H54 (cell line): ENCODE results near the gene NOS1.

Experiments used
- DNase-seq: peaks from one replicate; pipeline ENCODE4 v3.0.0; 2011; ENCODE audit warnings: low spot score, mixed read lengths; ENCODE audit not compliant: insufficient read length
- FAIRE-seq: peaks from 3 replicates; lab custom pipeline; 2011; peaks lifted over from hg19 to GRCh38; lab: Jason Lieb, UNC
- POLR2A ChIP-seq: IDR thresholded peaks from 2 replicates; pipeline ENCODE4 v1.6.1; 2011; ENCODE audit warnings: low read depth, mild to moderate bottlenecking, low read length

Gene NOS1

DNA sequence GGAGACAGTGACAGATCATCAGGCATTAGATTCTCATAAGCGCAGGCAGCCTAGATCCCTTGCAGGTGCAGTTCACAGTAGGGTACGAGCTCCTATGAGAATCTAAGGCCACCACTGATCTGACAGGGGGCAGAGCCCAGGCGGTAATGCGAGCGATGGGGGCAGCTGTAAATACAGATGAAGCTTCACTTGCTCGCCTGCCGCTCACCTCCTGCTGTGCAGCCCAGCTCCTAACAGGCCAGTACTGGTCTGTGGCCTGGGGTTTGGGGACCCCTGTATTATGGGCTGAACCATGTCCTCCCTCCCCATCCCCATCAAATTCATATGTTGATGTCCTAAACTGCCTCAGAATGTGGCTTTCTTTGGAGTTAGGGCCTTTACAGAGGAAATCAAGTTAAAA lies 63.2 kb downstream of the NOS1 start:
- TF ChIP-seq POLR2A = no peak
- no peak for FAIRE-seq
- no peak for DNase-seq

- DNase-seq (no peak), FAIRE-seq (no peak)
- no peak for TF ChIP-seq POLR2A
Observed at GRCh38 chr12:117294189-117294603, 67.2 kb downstream of the NOS1 start.

DNA sequence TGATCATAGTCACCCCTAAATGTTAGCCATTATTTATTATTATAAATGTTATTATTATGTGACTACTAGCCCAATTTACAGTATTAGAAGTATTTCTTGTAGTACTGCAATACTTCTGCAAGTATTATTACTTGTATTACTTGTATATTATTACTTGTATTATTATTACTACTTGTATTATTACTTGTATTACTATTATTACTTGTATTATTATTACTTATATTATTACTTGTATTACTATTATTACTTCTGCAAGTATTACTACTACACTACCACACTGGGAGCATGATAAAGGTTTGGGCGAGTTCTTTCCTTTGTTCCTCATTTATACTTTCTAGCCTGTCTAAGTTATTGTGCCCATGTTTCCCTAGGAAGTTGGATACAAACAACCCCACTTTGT lies 67.9 kb downstream of the NOS1 start:
- no peak for DNase-seq
- no peak for FAIRE-seq
- TF ChIP-seq POLR2A = no peak

GRCh38 chr12:117292688-117293087 lies 68.7 kb downstream of the NOS1 start:
- TF ChIP-seq POLR2A = no peak
- no peak for FAIRE-seq
- no peak for DNase-seq

GRCh38 chr12:117284140-117284539 lies 77.3 kb downstream of the NOS1 start:
- no peak for TF ChIP-seq POLR2A
- FAIRE-seq = no peak
- no peak for DNase-seq

DNA sequence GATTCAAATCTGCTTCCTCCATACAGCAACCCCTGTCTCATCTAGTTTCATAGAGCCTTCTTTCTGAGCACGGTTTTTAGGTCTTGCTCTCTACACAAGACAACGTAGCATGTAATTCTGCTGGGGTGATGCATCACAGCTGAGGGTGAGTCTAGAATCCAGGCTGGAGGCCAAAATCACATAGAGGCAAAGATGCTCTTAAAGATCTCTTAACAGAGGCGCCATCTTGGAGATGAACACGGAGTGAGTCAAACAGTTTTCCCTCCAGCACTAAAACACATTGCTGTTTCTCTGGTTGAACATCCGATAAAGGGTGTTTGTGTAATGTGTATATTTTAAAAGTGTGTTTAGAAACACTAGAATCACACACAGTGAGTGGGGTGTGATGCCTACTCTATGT lies 78.9 kb downstream of the NOS1 start:
- no peak for TF ChIP-seq POLR2A
- FAIRE-seq = no peak
- no peak for DNase-seq

DNA sequence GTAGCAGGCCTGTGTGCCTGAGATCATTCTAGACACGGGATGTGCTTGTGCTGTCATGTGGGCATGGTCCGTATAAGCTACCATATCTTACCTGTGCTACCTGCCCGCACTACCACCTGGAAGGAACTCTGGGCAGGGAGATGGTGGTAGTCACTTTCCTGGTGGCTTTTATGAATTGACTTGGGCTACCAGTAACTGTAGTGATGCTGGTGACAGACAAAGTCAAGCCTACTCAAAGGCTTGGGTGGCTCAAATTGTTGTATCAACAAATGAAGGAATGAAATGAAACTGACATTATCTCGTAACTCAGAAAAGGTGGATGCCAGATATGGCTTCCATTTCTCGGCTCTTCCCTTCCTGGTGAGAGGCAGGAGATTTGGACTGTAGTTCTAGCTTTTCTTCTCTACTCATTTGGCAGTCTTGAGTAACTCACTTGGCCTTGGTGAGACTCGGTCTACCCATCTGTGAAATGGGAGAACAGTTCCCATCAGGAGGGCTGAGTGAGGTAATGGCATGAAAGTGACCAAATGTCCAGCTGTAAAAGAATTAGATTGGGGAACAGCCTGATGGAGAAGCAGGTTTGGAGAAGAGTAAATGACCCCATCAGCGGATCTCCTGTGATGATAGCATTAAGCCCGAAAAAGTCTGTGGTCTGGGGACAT lies 81.3 kb downstream of the NOS1 start:
- no peak for TF ChIP-seq POLR2A
- FAIRE-seq = no peak
- DNase-seq = no peak

- DNase-seq (no peak), FAIRE-seq (no peak)
- no peak for TF ChIP-seq POLR2A
Observed at GRCh38 chr12:117279606-117280005, 81.8 kb downstream of the NOS1 start.

DNA sequence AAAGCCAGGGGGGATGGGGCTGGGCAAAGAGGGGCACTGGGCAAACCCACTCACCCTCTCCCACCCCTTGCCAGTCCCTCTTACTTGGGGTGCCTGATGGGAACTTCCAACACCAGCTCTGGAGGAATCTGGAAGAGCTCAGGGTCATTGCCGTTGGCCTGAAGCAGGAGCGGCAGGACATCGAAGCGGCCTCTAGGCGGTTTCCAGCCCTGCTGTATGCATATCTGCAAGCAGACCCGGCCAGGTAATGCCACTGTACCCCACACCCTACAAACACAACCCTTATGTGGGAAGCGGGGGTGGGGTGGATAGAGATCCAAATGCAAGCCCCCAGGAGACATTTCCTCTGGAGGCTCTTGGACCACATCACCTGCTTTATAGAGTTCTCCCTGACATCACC lies 83.6 kb downstream of the NOS1 start:
- DNase-seq (no peak), FAIRE-seq (no peak)
- no peak for TF ChIP-seq POLR2A

DNA sequence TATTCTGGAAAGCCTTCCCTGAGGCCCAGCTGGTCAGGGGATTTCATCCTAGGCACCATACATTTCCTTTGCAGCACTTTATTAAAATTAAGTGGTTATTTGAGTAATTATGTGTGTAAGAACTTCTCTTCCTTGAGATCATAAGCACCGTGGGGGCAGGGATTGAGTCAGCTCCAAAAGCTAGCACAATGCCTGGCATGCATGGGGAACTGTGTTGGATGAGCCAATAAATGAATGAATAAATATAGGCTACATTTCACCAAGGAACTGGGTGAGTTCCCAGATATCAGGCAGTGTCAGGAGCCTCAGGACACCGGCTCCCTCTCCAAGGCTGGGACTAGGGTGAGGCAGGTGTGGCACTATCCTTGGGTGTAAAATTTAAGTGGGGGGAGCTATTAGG lies 88.3 kb downstream of the NOS1 start:
- DNase-seq (no peak), FAIRE-seq (no peak)
- no peak for TF ChIP-seq POLR2A

DNA sequence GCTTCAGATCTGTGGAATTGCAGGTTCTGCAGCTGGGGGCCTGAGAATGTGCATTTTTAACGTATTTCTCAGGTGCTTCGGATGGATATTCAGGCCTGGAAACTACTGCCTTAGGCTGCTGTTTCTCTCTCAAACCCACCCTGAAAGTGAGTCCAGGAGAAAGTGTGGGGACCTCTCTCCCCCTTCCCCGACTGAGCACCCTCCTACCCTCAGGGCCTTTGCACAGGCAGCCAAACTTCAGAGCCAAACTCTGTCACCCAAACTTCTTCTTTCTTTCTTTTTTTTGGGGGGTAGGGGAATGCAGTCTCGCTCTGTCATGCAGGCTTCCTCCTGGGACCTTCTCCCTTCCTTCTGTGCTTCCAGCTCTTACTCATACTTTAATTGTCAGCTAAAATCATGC lies 88.7 kb downstream of the NOS1 start:
- TF ChIP-seq POLR2A = no peak
- DNase-seq = no peak
- FAIRE-seq = no peak

DNA sequence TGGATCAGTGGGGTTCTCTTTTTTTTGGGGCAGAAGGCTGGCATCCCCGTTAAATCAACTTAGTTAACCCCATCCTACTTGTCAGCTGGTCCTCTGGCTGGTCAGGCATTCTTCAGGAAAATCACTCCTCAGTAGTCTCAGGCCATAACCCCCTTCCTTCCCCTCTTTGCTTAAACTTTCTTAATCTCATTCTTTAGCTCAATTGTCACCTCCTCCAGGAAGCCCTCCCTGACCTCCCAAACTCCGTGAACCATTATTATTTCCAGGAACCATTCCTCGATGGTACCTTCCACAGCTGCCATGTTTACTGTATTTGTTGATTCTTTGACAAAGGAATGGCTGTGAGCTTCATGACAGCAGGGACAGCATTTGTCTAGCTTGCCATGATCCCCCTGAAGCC lies 98.7 kb downstream of the NOS1 start:
- FAIRE-seq (no peak), DNase-seq (no peak)
- no peak for TF ChIP-seq POLR2A

DNA sequence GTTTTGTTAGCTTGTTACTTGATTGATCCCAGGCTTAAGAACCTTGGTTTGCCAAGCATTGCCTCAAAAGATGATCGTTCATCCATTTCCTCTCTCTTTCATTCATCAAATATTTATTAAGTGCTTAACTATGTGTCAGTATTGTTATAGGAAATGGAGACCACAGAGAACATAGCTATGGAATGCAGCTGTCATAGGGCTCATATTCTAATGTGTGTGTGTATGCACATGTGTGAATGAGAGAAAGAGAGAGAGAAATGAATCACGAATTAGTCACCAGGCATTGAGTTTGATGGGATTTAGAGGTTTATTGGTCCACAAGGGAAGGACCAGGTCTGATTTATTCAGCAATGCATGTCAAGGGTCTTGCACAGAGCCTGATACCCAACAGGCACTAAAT lies 100.2 kb downstream of the NOS1 start:
- TF ChIP-seq POLR2A = no peak
- no peak for FAIRE-seq
- DNase-seq = no peak

DNA sequence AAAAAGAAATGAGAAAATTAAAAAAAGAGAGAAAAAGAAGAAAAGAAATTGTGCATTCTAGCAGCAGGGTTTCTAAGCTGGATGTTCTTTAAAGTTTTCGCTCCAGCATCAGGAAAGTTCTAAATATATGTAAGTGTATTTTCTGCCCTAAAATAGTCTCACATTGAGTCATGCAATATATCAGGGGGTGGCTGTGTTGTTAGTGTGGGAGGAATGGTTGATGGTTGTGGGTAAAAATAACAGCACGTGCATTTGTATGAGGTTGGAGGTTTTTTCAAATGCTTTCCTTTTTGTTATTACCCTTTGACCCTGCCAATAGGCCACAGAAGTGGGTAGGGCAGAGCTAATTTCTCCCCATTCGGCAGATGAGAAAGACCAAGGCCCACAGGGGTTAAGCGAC lies 106.0 kb downstream of the NOS1 start:
- TF ChIP-seq POLR2A = no peak
- DNase-seq (no peak), FAIRE-seq (no peak)

DNA sequence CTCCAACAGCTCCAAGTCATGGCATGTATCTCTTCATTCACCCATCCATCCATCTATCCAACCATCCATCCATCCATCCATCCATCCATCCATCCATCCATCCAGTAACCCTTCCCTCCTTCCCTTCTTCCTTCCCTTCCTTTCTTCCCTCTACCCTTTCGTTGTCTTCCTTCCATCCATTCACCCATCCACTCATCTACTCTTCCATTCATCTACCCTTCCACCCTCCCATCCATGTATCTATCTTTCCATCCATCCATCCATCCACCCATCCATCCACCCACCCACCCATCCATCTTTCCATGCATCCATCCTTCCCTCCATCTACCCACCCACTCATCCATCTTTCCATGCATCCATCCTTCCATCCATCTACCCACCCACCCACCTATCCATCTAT lies 117.9 kb downstream of the NOS1 start:
- TF ChIP-seq POLR2A = no peak
- FAIRE-seq (no peak), DNase-seq (no peak)
